Caco-2 (cell line): ENCODE data around the gene ATG10. TPM values are rescaled to one million over a fixed set of nuclear protein-coding genes. Genes with fewer than 3 reads are reported as not detected.

Experiments
- BruUV-seq: library from RNA; stranded (reverse); fragments of 400-500 nt; replicated peaks from 2 replicates; lab custom pipeline; 2021; lab: Mats Ljungman, UMichigan
- CTCF ChIA-PET: fragments of 300-600 bp; sonication (Branson Sonifier 250); formaldehyde crosslinking; loops from one replicate; lab custom pipeline; 2022; ENCODE audit warnings: antibody characterized with exemption; lab: Charles Lee
- POLR2A ChIA-PET: fragments of 300-600 bp; sonication (Branson Sonifier 250); formaldehyde crosslinking; loops from one replicate; lab custom pipeline; 2022; ENCODE audit warnings: antibody characterized with exemption; lab: Charles Lee
- DNase-seq, 2 experiments: peaks; one replicate each; pipeline versions ENCODE4 v3.0.0 to v3.0.0-alpha.2; 2020 to 2022
- H3K27me3 ChIP-seq: replicated peaks from 2 replicates; pipeline ENCODE4 v1.6.0; 2011; ENCODE audit warnings: low read length; ENCODE audit not compliant: control insufficient read depth, insufficient read depth
- H3K36me3 ChIP-seq: 2 replicates; pipeline ENCODE4 v1.5.1; 2011; ENCODE audit warnings: low read length; ENCODE audit not compliant: control insufficient read depth, insufficient read depth
- H3K4me1 ChIP-seq: fragments of 250-450 bp; sonication (Bioruptor Pico); 2 replicates; pipeline ENCODE4 v1.5.1; 2020; ENCODE audit warnings: mild to moderate bottlenecking
- H3K4me3 ChIP-seq: 2 replicates; pipeline ENCODE4 v1.5.1; 2011; ENCODE audit warnings: low read depth, mild to moderate bottlenecking, control low read depth, low read length
- H3K9me3 ChIP-seq: fragments of 250-450 bp; sonication (Bioruptor Pico); 2 replicates; pipeline ENCODE4 v1.5.1; 2020; ENCODE audit warnings: mild to moderate bottlenecking, moderate library complexity
- H3K27ac Mint-ChIP-seq: one replicate; pipeline ENCODE4 v1.8.0; 2022; ENCODE audit warnings: mixed read lengths; ENCODE audit not compliant: unreplicated experiment
- H3K27me3 Mint-ChIP-seq: one replicate; pipeline ENCODE4 v1.8.0; 2022; ENCODE audit warnings: mixed read lengths; ENCODE audit not compliant: insufficient read depth, unreplicated experiment
- H3K36me3 Mint-ChIP-seq: one replicate; pipeline ENCODE4 v1.8.0; 2022; ENCODE audit warnings: mild to moderate bottlenecking, mixed read lengths; ENCODE audit not compliant: insufficient read depth, unreplicated experiment
- H3K4me1 Mint-ChIP-seq: one replicate; pipeline ENCODE4 v1.8.0; 2022; ENCODE audit warnings: low read depth, mixed read lengths; ENCODE audit not compliant: unreplicated experiment
- H3K4me3 Mint-ChIP-seq: one replicate; pipeline ENCODE4 v1.8.0; 2022; ENCODE audit warnings: mild to moderate bottlenecking, moderate library complexity, mixed read lengths; ENCODE audit not compliant: unreplicated experiment
- H3K9me3 Mint-ChIP-seq: one replicate; pipeline ENCODE4 v1.8.0; 2022; ENCODE audit warnings: mixed read lengths; ENCODE audit not compliant: unreplicated experiment
- intact Hi-C: fragments of 100-400 bp; cut with micrococcal nuclease; formaldehyde crosslinking; loops from one replicate; pipeline ENCODE4 v1.10.0; 2022; ENCODE audit not compliant: unreplicated experiment
- total RNA-seq: library from RNA; stranded (reverse); gene quantifications from 2 replicates; pipeline ENCODE4 v1.2.3, GENCODE V29; 2022
- TF ChIP-seq, protein P1 (sequence below), 2 experiments: fragments of 200-600 bp in 1 of 2; IDR thresholded peaks; 1 replicate in 1 of 2; 2 replicates in 1 of 2; pipeline versions ENCODE4 v1.5.1 to v1.8.0; 2011 to 2022; ENCODE audit warnings: antibody characterized with exemption in 1 of 2, control low read depth in 1 of 2, inconsistent platforms in 1 of 2, low read depth in 1 of 2, low read length in 1 of 2, mild to moderate bottlenecking in 1 of 2, moderate library complexity in 1 of 2; ENCODE audit not compliant: insufficient read depth in 1 of 2, severe bottlenecking in 1 of 2, unreplicated experiment in 1 of 2

Gene ATG10
- total RNA-seq, 1 experiment from 2014 or later: 5.8 TPM

DNA sequence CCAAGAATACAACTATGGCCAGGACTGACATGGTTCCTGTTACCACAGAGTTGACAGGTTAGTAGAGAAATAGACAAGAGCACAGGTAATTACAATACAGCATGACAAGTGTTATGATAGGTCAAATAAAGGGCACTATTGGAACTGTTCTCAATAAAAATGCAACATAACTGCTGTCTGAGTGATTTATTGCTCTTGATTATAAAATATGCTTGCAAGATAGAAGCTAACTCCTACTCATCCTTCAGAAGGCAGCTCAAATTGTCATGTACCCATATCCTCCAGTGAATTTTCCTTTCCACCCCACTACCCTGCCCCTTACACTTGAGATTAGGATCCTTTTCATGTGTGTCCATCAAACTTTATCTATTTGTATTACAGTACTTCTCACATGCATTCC, 35.1 kb upstream of the ATG10 start:
- BruUV-seq: no TSS peak
- H3K36me3 Mint-ChIP-seq: no peaks in the 10 kb centered on the region
- no peak overlapping the region for H3K4me3 ChIP-seq
- H3K36me3 ChIP-seq: no peaks in the 10 kb centered on the region
- no peak overlapping the region for H3K27ac Mint-ChIP-seq
- POLR2A ChIA-PET: no interaction called here
- DNase-seq: no peak
- no peaks in the 10 kb centered on the region for H3K27me3 Mint-ChIP-seq
- intact Hi-C loops: no loop called here
- no peaks in the 10 kb centered on the region for H3K4me1 ChIP-seq
- H3K27me3 ChIP-seq: no peaks in the 10 kb centered on the region
- H3K9me3 ChIP-seq: no peaks in the 10 kb centered on the region; the same call in 1 of the 2 replicates
- no peak overlapping the region for H3K4me3 Mint-ChIP-seq
- no peaks in the 10 kb centered on the region for H3K9me3 Mint-ChIP-seq
- TF ChIP-seq, protein P1, sequence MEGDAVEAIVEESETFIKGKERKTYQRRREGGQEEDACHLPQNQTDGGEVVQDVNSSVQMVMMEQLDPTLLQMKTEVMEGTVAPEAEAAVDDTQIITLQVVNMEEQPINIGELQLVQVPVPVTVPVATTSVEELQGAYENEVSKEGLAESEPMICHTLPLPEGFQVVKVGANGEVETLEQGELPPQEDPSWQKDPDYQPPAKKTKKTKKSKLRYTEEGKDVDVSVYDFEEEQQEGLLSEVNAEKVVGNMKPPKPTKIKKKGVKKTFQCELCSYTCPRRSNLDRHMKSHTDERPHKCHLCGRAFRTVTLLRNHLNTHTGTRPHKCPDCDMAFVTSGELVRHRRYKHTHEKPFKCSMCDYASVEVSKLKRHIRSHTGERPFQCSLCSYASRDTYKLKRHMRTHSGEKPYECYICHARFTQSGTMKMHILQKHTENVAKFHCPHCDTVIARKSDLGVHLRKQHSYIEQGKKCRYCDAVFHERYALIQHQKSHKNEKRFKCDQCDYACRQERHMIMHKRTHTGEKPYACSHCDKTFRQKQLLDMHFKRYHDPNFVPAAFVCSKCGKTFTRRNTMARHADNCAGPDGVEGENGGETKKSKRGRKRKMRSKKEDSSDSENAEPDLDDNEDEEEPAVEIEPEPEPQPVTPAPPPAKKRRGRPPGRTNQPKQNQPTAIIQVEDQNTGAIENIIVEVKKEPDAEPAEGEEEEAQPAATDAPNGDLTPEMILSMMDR (IDR thresholded peaks at IDR 0.05; ENCODE audit: insufficient read depth in 1 of 2, low read depth in 1 of 2, low read length in 1 of 2, severe bottlenecking in 1 of 2, unreplicated experiment in 1 of 2): no peak
- H3K4me1 Mint-ChIP-seq: no peaks in the 10 kb centered on the region
- CTCF ChIA-PET: no interaction called here

DNA sequence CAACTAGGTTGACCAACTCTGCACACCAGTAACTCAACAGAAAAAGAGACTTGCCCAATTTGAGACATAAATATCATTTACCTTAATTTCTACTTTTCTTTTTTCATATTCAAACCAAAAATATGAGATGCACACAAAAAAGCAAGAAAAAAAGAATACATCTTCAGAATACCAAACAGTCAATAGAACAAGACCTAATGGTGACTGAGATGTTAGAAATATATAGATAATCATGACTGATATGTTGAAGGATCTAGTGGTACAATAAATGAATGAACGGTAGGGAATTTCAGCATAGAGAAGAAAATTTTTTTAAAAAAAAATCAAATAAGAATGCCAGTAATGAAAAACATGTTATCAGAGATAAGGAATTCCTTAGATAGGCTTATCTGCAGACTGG, 29.1 kb upstream of the ATG10 start:
- ChIA-PET POLR2A (no interaction called here), CTCF (no interaction called here)
- Histone ChIP-seq H3K4me1 (no peaks in the 10 kb centered on the region), H3K4me3 (no peak overlapping the region), H3K36me3 (no peaks in the 10 kb centered on the region), H3K9me3 (peaks cover 10% of the 10 kb centered on the region; the same call in 1 of the 2 replicates), H3K27me3 (no peaks in the 10 kb centered on the region)
- Mint-ChIP-seq H3K4me3 (no peak overlapping the region), H3K4me1 (peaks cover 7% of the 10 kb centered on the region), H3K27me3 (no peaks in the 10 kb centered on the region), H3K36me3 (no peaks in the 10 kb centered on the region), H3K27ac (no peak overlapping the region), H3K9me3 (peaks cover 17% of the 10 kb centered on the region)
- DNase-seq: no peak
- intact Hi-C loops: no loop called here
- no TSS peak for BruUV-seq
- TF ChIP-seq, protein P1 (IDR thresholded peaks at IDR 0.05; ENCODE audit: insufficient read depth in 1 of 2, low read depth in 1 of 2, low read length in 1 of 2, severe bottlenecking in 1 of 2, unreplicated experiment in 1 of 2): no peak

DNA sequence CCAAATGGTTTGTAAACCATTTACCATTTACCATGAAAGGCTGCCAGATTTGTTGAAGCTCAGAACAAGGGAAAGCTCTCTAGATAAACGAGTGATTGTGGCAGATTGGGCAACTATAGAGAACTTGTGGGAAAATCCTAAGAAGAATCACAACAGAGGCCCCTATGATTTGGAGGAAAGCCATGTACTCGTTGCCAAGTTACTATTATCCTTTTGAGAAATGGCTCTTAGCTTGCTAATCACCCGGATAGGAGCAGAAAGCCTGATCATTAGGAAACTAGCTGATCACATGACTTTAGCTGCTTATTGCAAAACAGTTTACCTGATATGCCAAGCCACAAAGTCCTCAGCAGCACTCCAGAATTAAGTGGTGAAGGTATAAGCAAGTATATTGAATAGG, 23.5 kb upstream of the ATG10 start:
- DNase-seq: no peak
- POLR2A ChIA-PET: no interaction called here
- Mint-ChIP-seq H3K27ac (no peak overlapping the region), H3K4me1 (no peaks in the 10 kb centered on the region), H3K27me3 (no peaks in the 10 kb centered on the region), H3K9me3 (peaks cover 2% of the 10 kb centered on the region), H3K36me3 (no peaks in the 10 kb centered on the region), H3K4me3 (no peak overlapping the region)
- BruUV-seq: no TSS peak
- H3K4me3 ChIP-seq: no peak overlapping the region
- TF ChIP-seq, protein P1 (IDR thresholded peaks at IDR 0.05; ENCODE audit: insufficient read depth in 1 of 2, low read depth in 1 of 2, low read length in 1 of 2, severe bottlenecking in 1 of 2, unreplicated experiment in 1 of 2): no peak
- H3K9me3 ChIP-seq: peaks cover 6% of the 10 kb centered on the region; the same call in 1 of the 2 replicates
- no peaks in the 10 kb centered on the region for H3K27me3 ChIP-seq
- intact Hi-C loops: no loop called here
- CTCF ChIA-PET: no interaction called here
- no peaks in the 10 kb centered on the region for H3K36me3 ChIP-seq
- H3K4me1 ChIP-seq: no peaks in the 10 kb centered on the region
